ENCODE measurements around the gene TRIM2. TPM values are rescaled to one million over a fixed set of nuclear protein-coding genes. Genes with fewer than 3 reads are reported as not detected.

Gene TRIM2
- total RNA-seq, 1 experiment from 2014 or later, result 30.8 TPM

DNA sequence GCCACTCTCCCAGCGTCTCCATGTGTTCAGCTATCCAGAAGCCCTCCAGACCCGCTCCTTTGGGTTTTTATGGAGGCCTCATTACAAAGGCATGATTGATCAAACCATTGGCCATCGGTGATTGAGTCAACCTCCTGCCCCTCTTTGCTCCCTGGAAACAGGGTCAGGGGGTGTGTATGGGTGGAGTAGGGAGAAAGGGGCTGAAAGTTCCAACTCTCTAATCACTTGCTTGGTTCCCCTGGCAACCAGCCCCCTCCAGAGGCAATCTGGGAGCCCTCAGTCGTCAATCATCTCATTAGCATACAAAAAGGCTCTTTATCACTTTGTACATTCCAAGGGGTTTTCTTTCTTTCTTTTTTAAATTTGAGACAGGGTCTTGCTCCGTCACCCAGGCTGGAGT lies 2.3 kb downstream of the TRIM2 start:
- Histone ChIP-seq H3K36me3 (0 out of 2 replicates have a peak, but pooled peaks cover 2% of the 10 kb centered on the region), H3K4me1 (peaks cover 8% of the 10 kb centered on the region; the same call in 1 of the 2 replicates), H3K9me3 (replicated peaks) (no peaks in the 10 kb centered on the region), H3K27ac (no peak overlapping the region), H3K27me3 (no peaks in the 10 kb centered on the region), H3K4me3 (no peak overlapping the region)
- DNase-seq, result no peak

DNA sequence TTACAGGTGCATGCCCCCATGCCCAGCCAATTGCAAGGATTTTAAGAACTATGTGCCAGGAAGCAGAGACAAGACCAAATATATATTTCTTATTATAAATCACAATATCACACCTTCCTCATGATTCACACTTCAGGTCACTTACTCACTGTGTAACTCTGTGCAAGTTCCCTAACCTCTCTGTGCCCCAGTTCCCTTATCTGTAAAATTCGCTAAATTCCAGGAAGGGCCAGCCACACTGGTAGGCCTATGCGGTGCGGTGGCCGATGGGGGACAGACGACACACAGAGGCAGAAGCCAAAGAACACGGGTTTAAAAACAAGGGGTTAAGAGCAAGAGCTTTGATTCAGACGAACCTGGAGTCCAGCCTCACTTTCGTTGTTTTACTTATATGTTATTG lies 2.8 kb downstream of the TRIM2 start:
- Histone ChIP-seq H3K27ac (no peak overlapping the region), H3K27me3 (no peaks in the 10 kb centered on the region), H3K9me3 (replicated peaks) (no peaks in the 10 kb centered on the region), H3K36me3 (0 out of 2 replicates have a peak, but pooled peaks cover 2% of the 10 kb centered on the region), H3K4me3 (no peak overlapping the region), H3K4me1 (peaks cover 8% of the 10 kb centered on the region; the same call in 1 of the 2 replicates)
- DNase-seq, result no peak

DNA sequence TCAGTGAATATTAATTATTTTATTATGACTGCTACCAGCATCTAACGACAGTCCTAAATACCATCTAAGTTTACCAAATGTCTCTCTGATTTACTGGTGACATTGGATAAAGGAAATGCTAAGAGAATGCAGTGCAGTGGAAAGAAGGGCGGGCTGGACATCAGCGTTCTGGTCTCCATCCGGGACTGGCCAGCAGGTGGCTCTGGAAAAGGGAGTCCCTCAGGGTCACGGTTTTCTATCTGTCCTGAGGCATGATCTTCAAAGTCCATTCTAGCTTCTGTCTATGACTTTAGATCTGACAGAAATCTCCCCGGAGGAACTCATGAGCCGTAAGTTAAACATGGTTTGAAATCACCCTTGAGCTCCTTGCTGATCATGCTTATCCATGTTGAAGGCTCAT lies 3.3 kb downstream of the TRIM2 start:
- H3K4me1 ChIP-seq, result peaks cover 8% of the 10 kb centered on the region; the same call in 1 of the 2 replicates
- H3K27me3 ChIP-seq, result no peaks in the 10 kb centered on the region
- no peak overlapping the region for H3K27ac ChIP-seq
- no peaks in the 10 kb centered on the region for H3K9me3 ChIP-seq (replicated peaks)
- no peak overlapping the region for H3K4me3 ChIP-seq
- DNase-seq, result peak in 1 of 2 experiments; percentile 22
- H3K36me3 ChIP-seq, result 0 out of 2 replicates have a peak, but pooled peaks cover 2% of the 10 kb centered on the region

- Histone ChIP-seq H3K27ac (no peak overlapping the region), H3K4me1 (peaks cover 8% of the 10 kb centered on the region; the same call in 1 of the 2 replicates), H3K4me3 (no peak overlapping the region), H3K27me3 (no peaks in the 10 kb centered on the region), H3K36me3 (peaks cover 2% of the 10 kb centered on the region; the same call in 1 of the 2 replicates), H3K9me3 (replicated peaks) (no peaks in the 10 kb centered on the region)
- no peak for DNase-seq
These were observed 5.2 kb downstream of the TRIM2 start for GRCh38 chr4:153209410-153209809.

GRCh38 chr4:153210727-153211126 lies 6.5 kb downstream of the TRIM2 start:
- Histone ChIP-seq H3K36me3 (peaks cover 2% of the 10 kb centered on the region; the same call in 1 of the 2 replicates), H3K4me1 (peaks cover 1% of the 10 kb centered on the region; the same call in 1 of the 2 replicates), H3K27ac (no peak overlapping the region), H3K9me3 (replicated peaks) (no peaks in the 10 kb centered on the region), H3K4me3 (no peak overlapping the region), H3K27me3 (no peaks in the 10 kb centered on the region)
- DNase-seq, result no peak

GRCh38 chr4:153211986-153212728 lies 7.9 kb downstream of the TRIM2 start:
- no peak overlapping the region for H3K27ac ChIP-seq
- no peaks in the 10 kb centered on the region; the same call in 1 of the 2 replicates for H3K9me3 ChIP-seq (replicated peaks)
- DNase-seq, result no peak
- peaks cover 2% of the 10 kb centered on the region; the same call in 1 of the 2 replicates for H3K36me3 ChIP-seq
- H3K27me3 ChIP-seq, result no peaks in the 10 kb centered on the region
- no peaks in the 10 kb centered on the region for H3K4me1 ChIP-seq
- no peak overlapping the region for H3K4me3 ChIP-seq

DNA sequence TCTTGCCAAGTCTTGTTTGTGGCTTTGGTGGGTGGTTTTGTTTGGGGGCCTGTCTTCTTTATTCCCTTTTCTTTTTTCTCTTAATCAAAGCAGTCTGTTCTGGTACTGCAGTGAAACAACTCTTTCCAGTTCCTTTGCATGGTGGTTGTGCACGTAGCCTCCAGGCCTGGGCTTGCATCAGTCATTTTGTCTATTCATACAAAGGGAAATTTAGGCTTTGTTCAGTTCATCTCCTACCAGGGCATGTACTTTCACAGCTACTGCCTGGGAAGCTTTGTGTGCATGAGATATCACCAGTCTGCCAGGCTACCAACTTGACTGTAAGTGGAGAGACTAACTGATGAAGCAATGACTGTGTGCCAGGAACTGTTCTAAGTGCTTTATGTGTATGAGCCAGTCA lies 8.5 kb downstream of the TRIM2 start:
- Histone ChIP-seq H3K27ac (no peak overlapping the region), H3K4me1 (no peaks in the 10 kb centered on the region)

DNA sequence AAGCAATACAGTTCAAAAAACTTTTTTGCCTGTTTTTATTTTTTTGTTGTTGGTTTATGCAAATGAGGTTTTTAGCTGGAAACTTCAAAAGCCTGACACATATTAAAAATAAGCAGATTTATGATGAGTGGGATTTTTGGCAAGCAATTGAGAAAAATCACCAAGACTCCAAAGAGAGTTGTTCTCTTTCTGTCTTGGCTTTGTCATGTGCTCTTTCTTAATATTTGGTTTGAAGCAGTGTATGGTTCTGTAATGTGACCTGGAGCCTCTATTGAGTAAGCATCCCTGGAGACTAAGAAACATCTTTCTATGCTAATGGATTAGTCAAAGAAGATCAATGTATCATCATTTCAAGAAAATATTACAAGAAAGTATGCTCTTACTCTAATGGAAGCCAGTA lies 11.7 kb downstream of the TRIM2 start:
- H3K9me3 ChIP-seq (replicated peaks), result no peaks in the 10 kb centered on the region; the same call in 1 of the 2 replicates
- no peak for DNase-seq

More for the DNA sequence above, 8.5 kb downstream of the TRIM2 start:
- no peaks in the 10 kb centered on the region; the same call in 1 of the 2 replicates for H3K9me3 ChIP-seq (replicated peaks)
- DNase-seq, result no peak
- H3K27me3 ChIP-seq, result no peaks in the 10 kb centered on the region
- H3K4me3 ChIP-seq, result no peak overlapping the region
- peaks cover under 1% of the 10 kb centered on the region; the same call in 1 of the 2 replicates for H3K36me3 ChIP-seq

DNA sequence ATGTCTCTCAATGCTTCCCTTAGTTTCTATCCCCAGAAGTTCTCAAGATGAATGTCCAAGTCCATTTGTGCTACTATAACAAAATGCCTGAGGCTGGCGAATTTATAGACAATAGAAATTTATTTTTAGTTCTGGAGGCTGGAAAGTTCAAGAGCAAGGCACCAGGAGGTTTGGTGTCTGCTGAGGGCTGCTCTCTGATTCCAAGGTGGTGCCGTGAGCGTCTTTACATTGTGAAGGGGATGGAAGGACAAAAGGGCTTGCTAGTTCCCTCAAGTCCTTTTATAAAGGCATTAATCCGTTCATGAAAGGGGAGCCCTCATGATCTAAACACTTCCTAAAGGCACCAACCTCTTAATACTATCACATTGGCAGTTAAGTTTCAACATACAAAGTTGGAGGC lies 12.3 kb downstream of the TRIM2 start:
- Histone ChIP-seq H3K36me3 (no peaks in the 10 kb centered on the region; the same call in 1 of the 2 replicates), H3K27ac (no peak overlapping the region), H3K4me1 (no peaks in the 10 kb centered on the region), H3K9me3 (replicated peaks) (no peaks in the 10 kb centered on the region; the same call in 1 of the 2 replicates), H3K27me3 (no peaks in the 10 kb centered on the region), H3K4me3 (no peak overlapping the region)
- DNase-seq, result no peak

More for the DNA sequence above, 11.7 kb downstream of the TRIM2 start:
- Histone ChIP-seq H3K27ac (no peak overlapping the region), H3K4me3 (no peak overlapping the region), H3K36me3 (no peaks in the 10 kb centered on the region; the same call in 1 of the 2 replicates), H3K4me1 (no peaks in the 10 kb centered on the region), H3K27me3 (no peaks in the 10 kb centered on the region)

DNA sequence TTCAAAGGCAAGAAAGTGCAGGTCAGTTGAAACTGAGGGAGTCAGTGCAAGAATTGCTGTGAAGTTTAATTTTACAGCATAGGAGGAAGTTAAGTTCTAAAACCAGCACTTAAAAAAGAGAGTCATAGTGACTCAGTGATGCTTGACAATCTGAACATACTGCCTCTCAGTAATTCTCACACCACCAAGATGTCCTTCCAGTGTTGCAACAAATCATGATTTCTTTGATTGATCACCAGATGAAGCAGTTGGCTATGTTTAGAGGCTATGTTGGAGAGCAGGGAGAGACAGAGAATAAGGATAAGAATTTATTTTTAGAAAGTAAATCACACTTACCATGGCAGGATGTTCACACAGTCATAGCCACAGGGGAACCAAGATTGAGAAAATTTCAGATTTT lies 13.2 kb downstream of the TRIM2 start:
- no peak overlapping the region for H3K27ac ChIP-seq
- H3K9me3 ChIP-seq (replicated peaks), result no peaks in the 10 kb centered on the region; the same call in 1 of the 2 replicates

GRCh38 chr4:153218961-153219360 lies 14.7 kb downstream of the TRIM2 start:
- no peak for DNase-seq
- Histone ChIP-seq H3K27me3 (no peaks in the 10 kb centered on the region), H3K4me1 (no peaks in the 10 kb centered on the region), H3K4me3 (no peak overlapping the region), H3K36me3 (no peaks in the 10 kb centered on the region; the same call in 1 of the 2 replicates), H3K9me3 (replicated peaks) (no peaks in the 10 kb centered on the region; the same call in 1 of the 2 replicates), H3K27ac (no peak overlapping the region)

More for the DNA sequence above, 13.2 kb downstream of the TRIM2 start:
- Histone ChIP-seq H3K4me1 (no peaks in the 10 kb centered on the region), H3K4me3 (no peak overlapping the region), H3K36me3 (no peaks in the 10 kb centered on the region; the same call in 1 of the 2 replicates), H3K27me3 (no peaks in the 10 kb centered on the region)
- DNase-seq, result no peak

DNA sequence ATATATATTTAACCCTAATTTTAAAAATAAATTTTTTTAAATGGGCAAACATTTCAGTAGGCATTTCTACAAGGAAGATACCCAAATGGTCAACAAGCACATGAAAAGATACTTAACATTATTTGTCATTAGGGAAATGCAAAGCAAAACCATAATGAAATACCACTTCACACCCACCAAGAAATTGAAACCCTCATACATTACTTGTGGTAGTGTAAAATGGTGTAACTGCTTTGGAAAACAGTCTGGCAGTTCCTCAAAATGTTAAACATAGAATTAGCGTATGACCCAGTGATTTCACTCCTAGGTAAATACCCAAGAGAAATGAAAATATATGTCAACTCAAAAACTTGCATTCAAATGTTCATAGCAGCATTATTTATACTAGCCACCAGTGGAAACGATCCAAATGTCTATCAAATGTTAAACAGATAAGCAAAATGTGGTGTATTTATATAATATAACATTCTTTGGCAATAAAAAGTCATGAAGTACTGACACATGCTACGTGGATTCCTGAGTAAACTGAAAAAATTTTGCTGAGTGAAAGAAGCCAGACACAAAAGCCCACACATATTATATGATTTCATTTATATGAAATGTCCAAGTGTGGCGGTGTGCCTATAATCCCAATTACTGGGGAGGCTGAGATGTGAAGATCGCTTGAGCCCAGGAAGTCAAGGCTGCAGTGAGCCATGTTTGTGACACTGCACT lies 16.6 kb downstream of the TRIM2 start:
- Histone ChIP-seq H3K9me3 (replicated peaks) (no peaks in the 10 kb centered on the region; the same call in 1 of the 2 replicates), H3K27ac (no peak overlapping the region)
- DNase-seq, result no peak

GRCh38 chr4:153221783-153222706 lies 17.8 kb downstream of the TRIM2 start:
- H3K36me3 ChIP-seq, result peaks cover 2% of the 10 kb centered on the region; the same call in 1 of the 2 replicates
- peak; percentile 72 to 81 for DNase-seq
- peak overlapping the region; percentile 73 for H3K4me3 ChIP-seq
- H3K27me3 ChIP-seq, result no peaks in the 10 kb centered on the region
- H3K27ac ChIP-seq, result peak overlapping the region; percentile 64
- no peaks in the 10 kb centered on the region; the same call in 1 of the 2 replicates for H3K9me3 ChIP-seq (replicated peaks)
- H3K4me1 ChIP-seq, result no peaks in the 10 kb centered on the region

More for the DNA sequence above, 16.6 kb downstream of the TRIM2 start:
- H3K36me3 ChIP-seq, result peaks cover under 1% of the 10 kb centered on the region; the same call in 1 of the 2 replicates
- H3K27me3 ChIP-seq, result no peaks in the 10 kb centered on the region
- H3K4me1 ChIP-seq, result no peaks in the 10 kb centered on the region
- H3K4me3 ChIP-seq, result no peak overlapping the region
